Neural cell (in vitro differentiated cells): ENCODE measurements around the gene PKNOX2. TPM values are rescaled to one million over a fixed set of nuclear protein-coding genes. Genes with fewer than 3 reads are reported as not detected.
"Not testable (repeated sequence)": the region's sequence is repeated elsewhere in the genome, so short reads cannot be mapped to it uniquely, and the experiment has no call there.

Experiments
- H2AFZ ChIP-seq: fragments of 200-600, 300-800 bp; sonication (generic), shearing (Covaris generic); 2 replicates; pipeline ENCODE4 v1.6.0; 2014; ENCODE audit warnings: low read depth, mild to moderate bottlenecking, antibody characterized with exemption, low read length, moderate library complexity
- H3F3A ChIP-seq: fragments of 200-600 bp; shearing (Covaris generic); 2 replicates; pipeline ENCODE4 v1.6.1; 2016; ENCODE audit warnings: mild to moderate bottlenecking, moderate library complexity, mixed read lengths, antibody characterized with exemption, low read length; ENCODE audit not compliant: insufficient read depth, poor library complexity, severe bottlenecking
- H3K27ac ChIP-seq: fragments of 200-600, 300-800 bp; sonication (generic), shearing (Covaris generic); 2 replicates; pipeline ENCODE4 v1.5.1; 2014; ENCODE audit warnings: mild to moderate bottlenecking, low read length, moderate library complexity
- H3K27me3 ChIP-seq: fragments of 300-800, 200-600 bp; sonication (generic), shearing (Covaris generic); 2 replicates; pipeline ENCODE4 v1.6.0; 2014; ENCODE audit warnings: mild to moderate bottlenecking, low read depth, low read length, moderate library complexity; ENCODE audit not compliant: insufficient read depth
- H3K36me3 ChIP-seq: fragments of 300-800, 200-600 bp; sonication (generic), shearing (Covaris generic); 2 replicates; pipeline ENCODE4 v1.5.1; 2014; ENCODE audit warnings: mild to moderate bottlenecking, antibody characterized with exemption, low read length, moderate library complexity; ENCODE audit not compliant: insufficient read depth
- H3K4me2 ChIP-seq: fragments of 300-800, 200-600 bp; sonication (generic), shearing (Covaris generic); 2 replicates; pipeline ENCODE4 v1.6.0; 2014; ENCODE audit warnings: mild to moderate bottlenecking, low read length
- H3K4me3 ChIP-seq: fragments of 300-800, 200-600 bp; sonication (generic), shearing (Covaris generic); 2 replicates; pipeline ENCODE4 v1.5.1; 2014; ENCODE audit warnings: mild to moderate bottlenecking, low read length, moderate library complexity
- H3K79me2 ChIP-seq: fragments of 200-600 bp; shearing (Covaris generic); replicated peaks from 2 replicates; pipeline ENCODE4 v1.6.0; 2014; ENCODE audit warnings: mild to moderate bottlenecking, low read length, moderate library complexity; ENCODE audit not compliant: insufficient read depth
- H3K9ac ChIP-seq: fragments of 300-800, 200-600 bp; sonication (generic), shearing (Covaris generic); 2 replicates; pipeline ENCODE4 v1.6.1; 2016; ENCODE audit warnings: mild to moderate bottlenecking, low read length, mixed read lengths
- H3K9me2 ChIP-seq: fragments of 200-600 bp; shearing (Covaris generic); 2 replicates; pipeline ENCODE4 v1.6.1; 2016; ENCODE audit warnings: mild to moderate bottlenecking, low read length, mixed read lengths; ENCODE audit not compliant: insufficient read depth
- H3K9me3 ChIP-seq: fragments of 200-600, 300-800 bp; sonication (generic), shearing (Covaris generic); 2 replicates; pipeline ENCODE4 v1.6.1; 2016; ENCODE audit warnings: mild to moderate bottlenecking, mixed run types, low read length, moderate library complexity, mixed read lengths
- H4K20me1 ChIP-seq: fragments of 200-600 bp; shearing (Covaris generic); 2 replicates; pipeline ENCODE4 v1.6.1; 2016; ENCODE audit warnings: mild to moderate bottlenecking, mixed run types; ENCODE audit not compliant: insufficient read depth
- EP300 ChIP-seq: fragments of 450-650 bp; conservative IDR thresholded peaks from 2 replicates; pipeline ENCODE4 v1.6.1; 2014; ENCODE audit warnings: antibody characterized with exemption, mild to moderate bottlenecking, moderate library complexity; ENCODE audit not compliant: poor library complexity, severe bottlenecking
- EZH2 ChIP-seq: fragments of 200-600, 300-800 bp; shearing (Covaris generic), sonication (generic); IDR thresholded peaks from 2 replicates; pipeline ENCODE4 v1.6.1; 2014; ENCODE audit warnings: antibody characterized with exemption, low read length, borderline replicate concordance, mild to moderate bottlenecking; ENCODE audit not compliant: insufficient read depth, poor library complexity, severe bottlenecking
- MXI1 ChIP-seq: fragments of 450-650 bp; conservative IDR thresholded peaks from 2 replicates; pipeline ENCODE4 v1.6.1; 2014; ENCODE audit warnings: antibody characterized with exemption, mild to moderate bottlenecking; ENCODE audit not compliant: poor library complexity, severe bottlenecking
- POLR2AphosphoS5 ChIP-seq: IDR thresholded peaks from 2 replicates; pipeline ENCODE4 v1.6.1; 2012
- RAD21 ChIP-seq: fragments of 450-650 bp; conservative IDR thresholded peaks from 2 replicates; pipeline ENCODE4 v1.6.1; 2014; ENCODE audit warnings: antibody characterized with exemption, mild to moderate bottlenecking, moderate library complexity
- REST ChIP-seq: IDR thresholded peaks from 2 replicates; pipeline ENCODE4 v1.6.1; 2012; ENCODE audit warnings: borderline replicate concordance
- SMC3 ChIP-seq: fragments of 450-650 bp; conservative IDR thresholded peaks from 2 replicates; pipeline ENCODE4 v1.6.1; 2014; ENCODE audit warnings: antibody characterized with exemption, mild to moderate bottlenecking, moderate library complexity; ENCODE audit not compliant: poor library complexity
- TAF1 ChIP-seq: IDR thresholded peaks from 2 replicates; pipeline ENCODE4 v1.6.1; 2012; ENCODE audit warnings: low read depth
- polyA plus RNA-seq: library from polyadenylated mRNA; depleted of rRNA; stranded (reverse); fragments of >200 nt; gene quantifications from 2 replicates; pipeline ENCODE4 v1.2.3, GENCODE V29; 2014
- TF ChIP-seq, protein P1 (sequence below): fragments of 450-650 bp; IDR thresholded peaks from 2 replicates; pipeline ENCODE4 v1.5.1; 2014; ENCODE audit warnings: antibody characterized with exemption, mild to moderate bottlenecking, moderate library complexity; ENCODE audit not compliant: poor library complexity, severe bottlenecking

The PKNOX2 gene
- polyA plus RNA-seq, 1 donor from 2014 or later: 0.99 TPM

- Histone ChIP-seq H3K27ac (no peak overlapping the region), H3K9me3 (no peaks in the 10 kb centered on the region), H3K9me2 (no peaks in the 10 kb centered on the region), H3K4me3 (no peak overlapping the region), H2AFZ (no peak overlapping the region), H3K9ac (no peak overlapping the region), H3K79me2 (no peaks in the 10 kb centered on the region), H3K36me3 (no peaks in the 10 kb centered on the region), H3K4me2 (no peak overlapping the region), H3F3A (no peaks in the 10 kb centered on the region), H4K20me1 (no peaks in the 10 kb centered on the region), H3K27me3 (no peaks in the 10 kb centered on the region)
- TF ChIP-seq EP300 (no peak), MXI1 (no peak), POLR2AphosphoS5 (no peak), REST (no peak), EZH2 (no peak), SMC3 (no peak), RAD21 (no peak), TAF1 (no peak)
- TF ChIP-seq, protein P1, sequence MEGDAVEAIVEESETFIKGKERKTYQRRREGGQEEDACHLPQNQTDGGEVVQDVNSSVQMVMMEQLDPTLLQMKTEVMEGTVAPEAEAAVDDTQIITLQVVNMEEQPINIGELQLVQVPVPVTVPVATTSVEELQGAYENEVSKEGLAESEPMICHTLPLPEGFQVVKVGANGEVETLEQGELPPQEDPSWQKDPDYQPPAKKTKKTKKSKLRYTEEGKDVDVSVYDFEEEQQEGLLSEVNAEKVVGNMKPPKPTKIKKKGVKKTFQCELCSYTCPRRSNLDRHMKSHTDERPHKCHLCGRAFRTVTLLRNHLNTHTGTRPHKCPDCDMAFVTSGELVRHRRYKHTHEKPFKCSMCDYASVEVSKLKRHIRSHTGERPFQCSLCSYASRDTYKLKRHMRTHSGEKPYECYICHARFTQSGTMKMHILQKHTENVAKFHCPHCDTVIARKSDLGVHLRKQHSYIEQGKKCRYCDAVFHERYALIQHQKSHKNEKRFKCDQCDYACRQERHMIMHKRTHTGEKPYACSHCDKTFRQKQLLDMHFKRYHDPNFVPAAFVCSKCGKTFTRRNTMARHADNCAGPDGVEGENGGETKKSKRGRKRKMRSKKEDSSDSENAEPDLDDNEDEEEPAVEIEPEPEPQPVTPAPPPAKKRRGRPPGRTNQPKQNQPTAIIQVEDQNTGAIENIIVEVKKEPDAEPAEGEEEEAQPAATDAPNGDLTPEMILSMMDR: no peak
Measured at GRCh38 chr11:125222494-125222893, 57.9 kb downstream of the PKNOX2 start.

GRCh38 chr11:125223161-125223560 lies 58.6 kb downstream of the PKNOX2 start:
- not testable (repeated sequence) for H3K79me2 ChIP-seq, H3K9ac ChIP-seq, H2AFZ ChIP-seq, H3K4me3 ChIP-seq, H3F3A ChIP-seq, H3K27me3 ChIP-seq, H3K9me3 ChIP-seq, H3K4me2 ChIP-seq, H4K20me1 ChIP-seq, H3K36me3 ChIP-seq, H3K9me2 ChIP-seq, H3K27ac ChIP-seq

DNA sequence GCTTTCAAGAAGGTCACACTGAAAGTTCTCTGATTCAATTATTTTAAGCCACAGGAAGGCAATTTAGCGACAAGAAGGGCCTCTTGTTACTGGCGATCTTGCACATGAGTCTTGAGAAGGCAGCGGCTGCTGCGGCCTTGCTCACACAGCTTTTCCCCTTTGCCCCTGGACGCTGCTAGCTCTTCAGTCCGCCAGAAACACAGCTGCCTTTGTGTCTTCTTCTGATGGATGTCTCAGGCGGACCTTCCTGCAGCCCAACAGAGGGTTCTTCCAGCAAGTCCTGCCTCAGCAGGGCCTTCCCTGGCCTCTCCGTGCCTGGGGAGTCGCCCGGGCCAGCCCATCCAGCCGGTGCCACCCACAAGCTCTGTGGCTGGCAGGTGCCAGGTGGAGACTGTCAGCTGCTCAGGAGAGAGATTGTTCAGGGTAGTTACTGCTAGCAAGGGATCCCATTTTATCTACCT lies 59.4 kb downstream of the PKNOX2 start:
- Histone ChIP-seq H3K4me3 (no peak overlapping the region), H3F3A (no peaks in the 10 kb centered on the region), H4K20me1 (no peaks in the 10 kb centered on the region), H3K4me2 (no peak overlapping the region), H3K9ac (no peak overlapping the region), H3K36me3 (no peaks in the 10 kb centered on the region), H3K27ac (no peak overlapping the region), H3K9me3 (no peaks in the 10 kb centered on the region), H3K79me2 (no peaks in the 10 kb centered on the region), H2AFZ (no peak overlapping the region), H3K9me2 (no peaks in the 10 kb centered on the region), H3K27me3 (no peaks in the 10 kb centered on the region)
- TF ChIP-seq EP300 (no peak), TAF1 (no peak), POLR2AphosphoS5 (no peak), RAD21 (no peak), SMC3 (no peak)
- TF ChIP-seq, protein P1: no peak
